T-helper 1 cell (primary cell): ENCODE results near the gene SLC13A4.
"Not testable (repeated sequence)": the region's sequence is repeated elsewhere in the genome, so short reads cannot be mapped to it uniquely, and the experiment has no call there.

Experiments
- DNase-seq, 5 donors: peaks; one replicate each; pipeline ENCODE4 v3.0.0-alpha.2; 2012 to 2020

The SLC13A4 gene

GRCh38 chr7:135687466-135687865 lies 40.5 kb downstream of the SLC13A4 start:
- DNase-seq: no peak

DNA sequence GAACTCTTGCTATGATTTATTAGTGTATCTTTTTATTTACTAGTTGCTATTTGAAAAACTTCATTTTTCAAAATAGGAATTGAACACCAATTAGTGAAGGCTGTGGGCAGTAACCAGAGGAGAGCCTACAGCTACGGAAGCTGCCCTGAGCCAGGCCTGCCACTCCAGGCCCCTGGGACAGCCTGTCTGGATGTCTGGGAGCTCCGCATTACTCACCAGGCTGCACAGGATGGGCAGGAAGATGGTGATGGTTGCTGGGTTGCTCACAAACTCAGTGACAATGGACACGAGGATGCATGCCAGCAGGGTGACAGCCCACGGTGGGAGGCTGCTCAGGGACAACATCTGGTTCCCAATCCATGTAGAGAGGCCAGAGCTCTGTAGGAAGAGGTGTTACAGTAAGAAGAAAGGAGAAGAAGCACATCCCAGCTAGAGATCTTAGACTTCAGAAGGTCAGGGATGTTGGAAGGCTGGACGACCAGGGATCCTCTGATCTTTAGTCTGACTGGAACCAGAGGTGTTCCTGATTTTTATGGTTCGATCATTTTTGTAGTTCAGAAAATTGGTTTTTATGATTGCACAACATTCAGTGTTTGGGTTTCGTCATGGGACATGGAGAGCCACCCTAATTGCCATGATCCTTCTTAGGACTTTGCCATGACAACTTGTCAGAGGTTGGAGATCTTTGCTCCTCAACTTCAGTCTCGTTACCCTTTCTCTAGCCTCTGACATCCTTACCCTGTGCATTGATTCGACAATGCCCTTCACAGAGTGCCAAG lies 42.5 kb downstream of the SLC13A4 start:
- DNase-seq: no peak

GRCh38 chr7:135684699-135685098 lies 43.3 kb downstream of the SLC13A4 start:
- no peak for DNase-seq

GRCh38 chr7:135684136-135684535 lies 43.9 kb downstream of the SLC13A4 start:
- no peak for DNase-seq

GRCh38 chr7:135683609-135684008 lies 44.4 kb downstream of the SLC13A4 start:
- no peak for DNase-seq

DNA sequence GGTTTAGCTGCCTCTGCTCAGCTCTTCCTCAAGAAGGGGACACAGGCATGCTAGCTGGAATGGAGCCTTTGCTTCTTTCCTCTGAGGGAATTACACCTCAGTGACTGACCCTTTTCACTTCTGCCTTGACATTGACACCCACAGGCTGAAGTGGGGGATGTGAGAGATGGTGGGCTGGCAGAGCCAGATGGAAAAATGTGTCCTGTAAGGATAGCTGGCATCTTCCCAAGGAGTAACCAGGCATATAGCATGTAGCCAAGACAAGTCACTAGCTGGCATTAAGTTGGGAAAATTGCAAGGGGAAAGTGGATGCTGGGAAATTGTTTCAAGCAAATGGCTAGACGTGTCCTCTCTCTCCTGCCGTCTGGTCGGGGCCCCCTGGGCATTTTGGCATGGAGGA lies 45.8 kb downstream of the SLC13A4 start:
- no peak for DNase-seq

DNA sequence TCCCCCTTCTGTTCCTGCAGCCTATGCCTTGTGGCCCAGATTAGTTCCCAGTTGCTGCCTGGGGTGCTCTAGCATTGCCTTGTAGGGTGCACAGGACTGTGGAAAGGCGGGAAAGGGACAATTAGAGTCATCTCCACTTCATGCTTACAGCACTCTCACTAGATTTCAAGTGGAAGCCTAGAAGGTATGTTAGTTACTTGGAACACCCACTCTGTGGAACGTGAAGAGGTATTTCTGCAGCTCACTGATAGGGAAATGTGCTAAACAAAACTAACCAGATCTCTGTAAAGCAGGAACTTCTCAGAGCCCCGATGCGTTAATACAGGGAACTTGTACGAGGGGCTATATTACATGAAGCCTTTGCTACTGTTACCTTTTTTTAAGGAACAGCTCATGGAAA lies 46.2 kb downstream of the SLC13A4 start:
- DNase-seq: no peak

- no peak for DNase-seq
These were observed 49.1 kb downstream of the SLC13A4 start for GRCh38 chr7:135678612-135679575.

GRCh38 chr7:135673360-135673706 lies 54.7 kb downstream of the SLC13A4 start:
- DNase-seq: no peak

- peak in 1 of 5 donors; percentile 15 for DNase-seq
These were observed 55.2 kb downstream of the SLC13A4 start for GRCh38 chr7:135672560-135673359.

GRCh38 chr7:135670179-135670578 lies 57.8 kb downstream of the SLC13A4 start:
- no peak for DNase-seq

DNA sequence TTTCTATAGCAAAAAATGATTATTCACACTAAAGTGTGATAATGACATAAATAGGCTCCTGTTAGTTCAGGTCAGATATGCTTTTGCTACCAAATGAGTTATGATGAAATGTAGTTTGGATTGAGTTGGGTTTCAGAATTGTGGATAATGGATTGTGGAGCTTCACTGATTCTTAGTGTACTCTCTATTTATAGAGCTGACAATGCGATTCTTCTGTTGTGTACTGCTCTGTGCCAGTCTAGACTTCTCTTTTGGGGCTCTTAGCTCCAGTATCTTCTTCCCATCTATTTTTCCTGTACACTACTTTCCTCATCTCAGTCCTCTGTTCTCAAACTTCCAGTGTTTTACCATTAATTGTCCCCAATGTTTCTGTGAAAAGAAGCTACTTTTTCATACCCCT lies 58.2 kb downstream of the SLC13A4 start:
- DNase-seq: no peak

DNA sequence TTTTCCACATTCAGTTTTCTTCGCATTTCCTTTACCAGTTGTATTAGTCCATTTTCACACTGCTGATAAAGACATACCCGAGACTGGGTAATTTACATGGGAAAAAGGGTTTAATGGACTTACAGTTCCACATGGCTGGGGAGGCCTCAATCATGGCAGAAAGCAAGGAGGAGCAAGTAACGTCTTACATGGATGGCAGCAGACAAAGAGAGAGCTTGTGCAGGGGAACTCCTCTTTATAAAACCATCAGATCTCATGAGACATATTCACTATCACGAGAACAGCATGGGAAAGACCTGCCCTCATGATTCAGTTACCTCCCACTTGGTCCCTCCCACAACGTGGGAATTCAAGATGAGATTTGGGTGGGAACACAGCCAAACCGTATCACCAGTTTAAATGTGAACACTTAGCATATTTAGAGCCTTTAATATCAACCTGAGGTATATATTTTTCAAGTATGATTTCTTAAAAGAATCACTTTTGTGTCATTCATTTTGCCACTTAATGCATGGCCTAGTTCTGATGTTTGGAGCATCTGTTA lies 59.1 kb downstream of the SLC13A4 start:
- DNase-seq: not testable (repeated sequence)

DNA sequence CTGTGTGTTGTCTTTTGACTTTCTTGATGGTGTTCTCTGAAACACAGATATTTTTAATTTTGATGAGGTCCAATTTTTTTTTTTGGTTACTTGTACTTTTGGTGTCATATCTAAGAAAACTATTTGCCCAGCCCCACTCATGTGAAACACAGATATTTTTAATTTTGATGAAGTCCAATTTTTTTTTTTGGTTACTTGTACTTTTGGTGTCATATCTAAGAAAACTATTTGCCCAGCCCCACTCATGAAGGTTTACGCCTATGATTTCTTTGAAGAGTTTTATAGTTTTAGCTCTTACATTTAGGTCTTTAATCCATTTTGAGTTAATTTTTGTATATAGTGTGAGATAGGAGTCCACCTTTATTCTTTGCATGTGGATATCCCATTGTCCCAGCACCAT lies 60.4 kb downstream of the SLC13A4 start:
- DNase-seq: not testable (repeated sequence)

DNA sequence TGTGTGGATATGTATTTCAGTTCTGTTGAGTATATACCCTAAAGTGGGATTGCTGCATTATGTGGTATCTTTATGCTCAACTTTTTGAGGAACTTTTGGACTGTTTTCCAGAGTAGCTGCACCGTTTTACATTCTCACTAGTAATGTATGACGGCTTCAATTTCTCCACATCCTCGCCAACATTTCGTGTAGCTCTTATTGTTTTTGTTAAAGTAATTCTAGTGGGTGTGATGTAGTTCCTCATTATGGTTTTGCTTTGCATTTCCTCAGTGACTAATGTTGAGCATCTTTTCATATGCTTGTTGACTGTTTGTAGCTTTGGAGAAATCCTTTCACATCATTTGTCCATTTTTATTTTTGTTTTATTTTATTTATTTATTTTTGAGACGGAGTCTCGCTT lies 61.1 kb downstream of the SLC13A4 start:
- DNase-seq: no peak

GRCh38 chr7:135666156-135666555 lies 61.8 kb downstream of the SLC13A4 start:
- no peak for DNase-seq

- DNase-seq: no peak
These were observed 62.9 kb downstream of the SLC13A4 start for GRCh38 chr7:135665042-135665441.

DNA sequence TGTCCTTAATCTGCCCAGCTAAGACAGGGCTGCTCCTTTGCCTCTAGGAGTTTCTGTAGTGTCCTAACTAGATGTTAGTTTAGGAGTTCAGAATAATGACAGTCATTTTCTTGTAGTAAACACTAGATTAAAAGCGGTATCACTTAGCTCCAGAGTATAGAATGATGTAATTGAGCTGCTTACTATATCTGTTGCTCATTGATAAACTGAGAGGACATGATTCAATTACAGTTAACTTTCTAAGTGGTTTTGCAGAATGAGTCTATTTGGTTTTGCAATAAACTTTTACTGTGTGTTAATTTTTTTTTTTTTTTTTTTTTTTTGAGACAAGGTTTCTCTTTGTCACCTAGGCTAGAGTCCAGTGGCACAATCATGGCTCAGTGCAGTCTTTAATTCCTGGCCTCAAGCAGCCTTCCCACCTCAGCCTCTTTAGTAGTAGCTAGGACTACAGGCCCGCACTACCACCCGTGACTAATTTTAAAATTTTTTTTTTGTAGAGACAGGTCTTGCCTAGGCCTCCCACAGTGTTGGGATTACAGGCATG lies 63.9 kb downstream of the SLC13A4 start:
- DNase-seq: peak in 1 of 5 donors; percentile 22

GRCh38 chr7:135662373-135663114 lies 65.4 kb downstream of the SLC13A4 start, which contains the start of gene STMP1:
STMP1 (plus strand) TSS chr7:135662514.
- peak; percentile 90 to 95 (median 95) for DNase-seq

DNA sequence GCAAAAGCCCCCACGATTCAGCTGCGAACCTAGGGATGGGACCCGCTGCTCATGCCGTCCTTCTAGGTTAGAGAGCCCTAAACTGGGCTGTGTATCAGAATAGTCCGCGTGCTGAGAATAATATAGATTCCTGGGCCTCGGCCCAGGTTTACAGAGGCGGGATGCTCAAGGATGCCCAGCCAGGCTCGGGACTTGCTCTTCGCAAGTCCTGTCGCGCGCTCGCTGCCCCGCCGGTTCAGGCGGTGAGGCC lies 65.9 kb downstream of the SLC13A4 start:
- no peak for DNase-seq

GRCh38 chr7:135661311-135662122 lies 66.5 kb downstream of the SLC13A4 start:
- no peak for DNase-seq
